Erythroblast (primary cell): ENCODE measurements around the gene SH3PXD2B.

ENCODE experiments used
- GATA1 ChIP-seq: IDR thresholded peaks from 2 replicates; pipeline ENCODE4 v1.6.1; 2011; ENCODE audit warnings: low read depth, mild to moderate bottlenecking, control low read depth, low read length, moderate library complexity
- POLR2A ChIP-seq: IDR thresholded peaks from 2 replicates; pipeline ENCODE4 v1.6.1; 2011; ENCODE audit warnings: mild to moderate bottlenecking, low read length

- TF ChIP-seq POLR2A (no peak), GATA1 (no peak)
Measured at GRCh38 chr5:172336264-172336663, 118.1 kb downstream of the SH3PXD2B start.
